ENCODE measurements around the gene CEMIP.

DNA sequence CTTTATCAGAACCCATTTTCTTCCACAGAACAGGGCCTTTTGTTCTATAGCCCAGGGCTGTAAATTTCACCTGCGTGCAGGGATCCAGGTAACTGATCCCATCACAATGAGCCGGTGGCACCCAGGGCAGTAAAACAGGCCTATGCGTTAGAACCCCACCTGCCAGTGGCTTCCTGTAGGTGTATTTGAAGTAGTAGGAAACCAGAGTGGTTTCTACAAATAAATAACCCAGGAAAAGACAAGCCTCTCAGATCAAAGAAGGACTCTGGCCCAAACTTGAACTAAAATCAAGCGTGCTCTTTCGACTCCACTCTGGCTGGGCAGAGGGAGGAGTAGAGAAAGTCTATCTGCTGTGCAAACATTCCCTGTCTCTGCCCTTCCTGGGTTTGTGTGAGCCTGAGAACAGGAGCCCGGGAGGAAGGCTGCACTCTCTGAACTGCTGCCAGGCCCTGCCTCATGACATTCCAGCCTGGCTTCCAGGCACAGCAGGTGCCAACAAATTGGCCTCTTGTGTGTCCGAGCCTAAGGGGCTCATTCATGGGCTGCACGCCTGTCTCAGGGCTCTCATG is 77.7 kb downstream of the CEMIP start:
- TF ChIP-seq CTCF (IDR thresholded peaks at IDR 0.05) = no peak
- TF ChIP-seq POLR2AphosphoS5 (IDR thresholded peaks at IDR 0.05) = no peak
- no peak for TF ChIP-seq POLR2A (IDR thresholded peaks at IDR 0.05)
- TF ChIP-seq EP300 (IDR thresholded peaks at IDR 0.05) = no peak
